Thymus (tissue), 2 donors: Measurements from ENCODE around the gene ALG6. TPM values are rescaled to one million over a fixed set of nuclear protein-coding genes. Genes with fewer than 3 reads are reported as not detected.

Source experiments
- polyA plus RNA-seq: library from polyadenylated mRNA; stranded (reverse); fragments of 200-250 nt; gene quantifications from one replicate; pipeline ENCODE4 v1.2.3, GENCODE V29; 2013
- total RNA-seq: library from RNA; stranded (reverse); fragments of 120-200 nt; gene quantifications from one replicate; pipeline ENCODE4 v1.2.4, GENCODE V29; 2013
- donor health status: healthy.

Gene ALG6
- total and polyA plus RNA-seq, 2 donors = 23.9 to 52.2 TPM

Other genes starting within 250 kb of the ALG6 start
- 0.05 TPM for gene FOXD3, start 45.1 kb upstream of the ALG6 start, total RNA-seq
- gene FOXD3, start 45.1 kb upstream of the ALG6 start, polyA plus RNA-seq = 0.11 TPM
- 63.8 TPM for gene ITGB3BP, start 155.6 kb downstream of the ALG6 start, total RNA-seq
- gene ITGB3BP, start 155.6 kb downstream of the ALG6 start, polyA plus RNA-seq = 34.2 TPM
- gene EFCAB7, start 155.9 kb downstream of the ALG6 start, total RNA-seq = 12.7 TPM
- 9.7 TPM for gene EFCAB7, start 155.9 kb downstream of the ALG6 start, polyA plus RNA-seq
- 18.1 TPM for gene PGM1, start 225.8 kb downstream of the ALG6 start, total RNA-seq
- gene PGM1, start 225.8 kb downstream of the ALG6 start, polyA plus RNA-seq = 9.6 TPM